HFFc6 (cell line): Measurements from ENCODE around the gene DDI2. TPM values are rescaled to one million over a fixed set of nuclear protein-coding genes. Genes with fewer than 3 reads are reported as not detected.

Experiments used
- DNase-seq: peaks from one replicate; pipeline ENCODE4 v3.0.0-alpha.2; 2018
- H3K27ac Mint-ChIP-seq: 2 replicates; pipeline ENCODE4 v1.8.0; 2020; ENCODE audit warnings: mild to moderate bottlenecking, mixed read lengths
- H3K27me3 Mint-ChIP-seq: 2 replicates; pipeline ENCODE4 v1.8.0; 2021; ENCODE audit warnings: mild to moderate bottlenecking, moderate library complexity, mixed read lengths; ENCODE audit not compliant: insufficient read depth
- H3K36me3 Mint-ChIP-seq: 2 replicates; pipeline ENCODE4 v1.8.0; 2021; ENCODE audit warnings: low read depth, mixed read lengths
- H3K4me1 Mint-ChIP-seq: 2 replicates; pipeline ENCODE4 v1.8.0; 2020; ENCODE audit warnings: low read depth, mixed read lengths
- H3K4me3 Mint-ChIP-seq: 2 replicates; pipeline ENCODE4 v1.8.0; 2020; ENCODE audit warnings: mild to moderate bottlenecking, moderate library complexity, mixed read lengths
- H3K9me3 Mint-ChIP-seq: 2 replicates; pipeline ENCODE4 v1.8.0; 2020; ENCODE audit warnings: mild to moderate bottlenecking, mixed read lengths
- total RNA-seq, 6 experiments: library from RNA; stranded (reverse); fragmentation: NEBNext Ultra II Directional; extraction: Animal tissue kit (Norgen Biotek cat#: 25700); gene quantifications; 2 replicates in 1 of 6; 3 replicates in 5 of 6; pipeline ENCODE4 v1.2.3, GENCODE V29; 2021
- TF ChIP-seq, protein P1 (sequence below): fragments of 200-600 bp; sonication (generic); IDR thresholded peaks from 2 replicates; pipeline ENCODE4 v1.5.0; 2021; ENCODE audit warnings: antibody characterized with exemption, mild to moderate bottlenecking

Gene DDI2
- total RNA-seq, 6 experiments from 2014 or later, result 11.6 to 15.3 (median 13.3) TPM

DNA sequence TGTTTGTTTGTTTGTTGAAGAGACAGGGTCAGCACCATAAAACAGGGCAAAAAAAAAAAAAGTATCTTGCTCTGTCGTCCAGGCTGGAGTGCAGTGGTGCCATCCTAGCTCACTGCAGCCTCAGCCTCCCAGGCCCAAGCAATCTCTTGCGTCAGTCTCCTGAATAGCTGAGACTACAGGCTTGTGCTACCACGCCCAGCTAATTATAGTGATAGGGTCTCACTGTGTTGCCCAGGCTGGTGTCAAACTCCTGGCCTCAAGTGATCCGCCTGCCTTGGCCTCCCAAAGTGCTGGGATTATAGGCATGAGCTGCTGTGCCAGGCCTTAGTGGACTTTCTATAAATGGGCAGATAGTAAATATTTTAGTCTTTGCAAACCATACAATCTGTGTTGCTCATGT, 19.2 kb downstream of the DDI2 start:
- DNase-seq, result no peak
- Mint-ChIP-seq H3K4me3 (no peak overlapping the region), H3K4me1 (peaks cover 9% of the 10 kb centered on the region; the same call in 1 of the 2 replicates), H3K9me3 (no peaks in the 10 kb centered on the region), H3K27me3 (peaks cover 2% of the 10 kb centered on the region), H3K36me3 (peaks cover 20% of the 10 kb centered on the region; the same call in 1 of the 2 replicates), H3K27ac (no peak overlapping the region)
- TF ChIP-seq, protein P1, sequence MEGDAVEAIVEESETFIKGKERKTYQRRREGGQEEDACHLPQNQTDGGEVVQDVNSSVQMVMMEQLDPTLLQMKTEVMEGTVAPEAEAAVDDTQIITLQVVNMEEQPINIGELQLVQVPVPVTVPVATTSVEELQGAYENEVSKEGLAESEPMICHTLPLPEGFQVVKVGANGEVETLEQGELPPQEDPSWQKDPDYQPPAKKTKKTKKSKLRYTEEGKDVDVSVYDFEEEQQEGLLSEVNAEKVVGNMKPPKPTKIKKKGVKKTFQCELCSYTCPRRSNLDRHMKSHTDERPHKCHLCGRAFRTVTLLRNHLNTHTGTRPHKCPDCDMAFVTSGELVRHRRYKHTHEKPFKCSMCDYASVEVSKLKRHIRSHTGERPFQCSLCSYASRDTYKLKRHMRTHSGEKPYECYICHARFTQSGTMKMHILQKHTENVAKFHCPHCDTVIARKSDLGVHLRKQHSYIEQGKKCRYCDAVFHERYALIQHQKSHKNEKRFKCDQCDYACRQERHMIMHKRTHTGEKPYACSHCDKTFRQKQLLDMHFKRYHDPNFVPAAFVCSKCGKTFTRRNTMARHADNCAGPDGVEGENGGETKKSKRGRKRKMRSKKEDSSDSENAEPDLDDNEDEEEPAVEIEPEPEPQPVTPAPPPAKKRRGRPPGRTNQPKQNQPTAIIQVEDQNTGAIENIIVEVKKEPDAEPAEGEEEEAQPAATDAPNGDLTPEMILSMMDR, result no peak

DNA sequence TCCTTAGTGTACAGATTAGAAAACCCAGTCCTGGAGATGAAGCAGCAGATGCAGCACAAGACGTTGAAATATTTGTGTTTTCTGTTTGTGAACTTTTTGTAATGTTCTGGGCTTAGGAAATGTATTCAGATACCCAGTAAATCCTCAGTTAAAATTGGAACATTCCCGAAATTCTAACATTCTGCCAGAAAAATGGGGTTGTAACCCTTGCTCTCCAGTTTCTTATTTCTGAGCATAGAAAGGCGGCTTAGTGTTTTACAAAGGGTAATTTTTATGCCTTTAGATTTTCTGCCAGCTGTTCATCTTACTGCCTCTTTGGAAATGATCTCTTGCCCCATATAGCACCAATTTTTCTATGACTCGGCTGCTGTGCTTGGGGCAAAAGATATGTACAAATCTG, 20.6 kb downstream of the DDI2 start:
- no peak for DNase-seq
- H3K27ac Mint-ChIP-seq, result no peak overlapping the region
- peaks cover 2% of the 10 kb centered on the region for H3K27me3 Mint-ChIP-seq
- no peak overlapping the region for H3K4me3 Mint-ChIP-seq
- TF ChIP-seq, protein P1, result no peak
- no peaks in the 10 kb centered on the region for H3K9me3 Mint-ChIP-seq
- H3K36me3 Mint-ChIP-seq, result peaks cover 22% of the 10 kb centered on the region; the same call in 1 of the 2 replicates
- H3K4me1 Mint-ChIP-seq, result peaks cover 9% of the 10 kb centered on the region; the same call in 1 of the 2 replicates

DNA sequence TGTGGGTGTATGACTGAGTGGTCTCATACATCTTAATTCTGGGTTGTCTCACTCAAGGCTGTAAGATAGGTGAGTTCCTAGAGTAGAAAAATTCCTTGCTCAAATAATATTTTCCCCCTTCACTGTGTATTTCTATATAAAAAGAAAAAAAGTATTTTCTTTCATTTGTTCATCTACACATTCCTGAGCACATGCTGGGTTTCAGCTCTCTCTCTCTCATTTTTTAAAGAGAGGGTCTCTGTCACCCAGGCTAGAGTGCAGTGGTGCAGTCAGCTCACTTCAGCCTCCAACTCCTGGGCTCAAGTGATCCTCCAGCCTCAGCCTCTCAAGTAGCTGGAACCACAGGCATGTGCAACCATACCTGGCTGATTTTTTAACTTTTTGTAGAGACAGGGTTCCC, 22.0 kb downstream of the DDI2 start:
- Mint-ChIP-seq H3K27me3 (peaks cover 2% of the 10 kb centered on the region), H3K27ac (no peak overlapping the region), H3K9me3 (no peaks in the 10 kb centered on the region), H3K4me3 (no peak overlapping the region), H3K36me3 (peaks cover 22% of the 10 kb centered on the region), H3K4me1 (peaks cover 9% of the 10 kb centered on the region; the same call in 1 of the 2 replicates)
- no peak for DNase-seq
- TF ChIP-seq, protein P1, result no peak

DNA sequence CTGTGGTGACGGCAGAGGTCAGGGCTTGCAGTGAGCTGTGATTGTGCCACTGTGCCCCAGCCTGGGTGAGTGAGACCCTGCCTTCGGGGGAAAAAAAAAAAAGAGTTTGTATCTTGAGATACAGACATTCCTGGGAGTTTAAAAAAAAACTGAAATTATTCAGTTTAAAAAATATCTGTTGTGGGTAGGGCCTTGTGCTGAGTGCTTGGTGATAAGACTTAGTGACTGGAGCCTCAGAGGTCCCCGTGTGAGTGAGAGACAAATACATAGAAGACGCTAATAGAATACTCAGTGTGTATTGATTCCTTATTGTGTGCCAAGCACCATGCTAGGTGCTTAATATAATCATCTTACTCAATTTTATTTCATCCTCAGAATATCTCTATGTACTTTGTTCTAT, 22.7 kb downstream of the DDI2 start:
- Mint-ChIP-seq H3K27me3 (peaks cover 2% of the 10 kb centered on the region), H3K4me3 (no peak overlapping the region), H3K4me1 (peaks cover 9% of the 10 kb centered on the region; the same call in 1 of the 2 replicates), H3K36me3 (peaks cover 24% of the 10 kb centered on the region), H3K9me3 (no peaks in the 10 kb centered on the region), H3K27ac (no peak overlapping the region)
- TF ChIP-seq, protein P1, result no peak
- no peak for DNase-seq

DNA sequence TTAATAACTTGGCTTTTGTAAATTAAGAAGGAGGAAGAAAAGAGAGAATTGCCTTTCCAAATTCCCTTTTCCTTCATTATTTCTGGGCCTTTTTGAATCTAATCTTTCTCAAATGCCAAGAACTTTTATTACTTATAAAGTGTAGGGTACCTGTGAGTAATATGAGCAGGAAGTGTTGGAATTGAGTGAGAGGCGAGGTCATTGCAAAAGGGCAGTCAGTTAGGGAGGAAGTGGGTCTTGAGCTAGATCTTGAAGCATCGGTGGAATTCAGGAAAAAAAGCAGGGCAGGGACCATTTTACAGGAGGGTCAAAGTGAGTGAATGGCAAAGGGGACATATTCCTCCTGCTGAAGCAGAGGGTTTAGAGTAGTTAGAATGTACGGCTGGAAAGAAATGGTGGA, 23.4 kb downstream of the DDI2 start:
- Mint-ChIP-seq H3K27me3 (peaks cover 2% of the 10 kb centered on the region), H3K4me1 (peaks cover 9% of the 10 kb centered on the region; the same call in 1 of the 2 replicates), H3K36me3 (peaks cover 30% of the 10 kb centered on the region), H3K4me3 (no peak overlapping the region), H3K9me3 (no peaks in the 10 kb centered on the region), H3K27ac (no peak overlapping the region; the same call in 1 of the 2 replicates)
- DNase-seq, result no peak
- TF ChIP-seq, protein P1, result no peak
